B cell (primary cell): ENCODE data around the gene BAIAP2L1. TPM values are rescaled to one million over a fixed set of nuclear protein-coding genes. Genes with fewer than 3 reads are reported as not detected.

Experiments
- ATAC-seq: fragments of 200-7000 bp; cut with Tn5 transposase; one replicate; pipeline ENCODE4 v1.10.0; 2021; ENCODE audit warnings: low read depth, mild to moderate bottlenecking, moderate number of reproducible peaks, moderate library complexity
- CTCF ChIA-PET: fragments of 350-600 bp; sonication (Branson Sonifier 250); formaldehyde crosslinking; loops from one replicate; lab custom pipeline; 2021; ENCODE audit warnings: antibody characterized with exemption, inconsistent platforms; lab: Charles Lee
- POLR2A ChIA-PET: fragments of 350-600 bp; sonication (Branson Sonifier 250); formaldehyde crosslinking; loops from one replicate; lab custom pipeline; 2021; ENCODE audit warnings: antibody characterized with exemption; lab: Charles Lee
- DNase-seq: peaks from one replicate; pipeline ENCODE4 v3.0.0; 2013
- H2AFZ ChIP-seq: 2 replicates; pipeline ENCODE4 v1.6.1; 2012; ENCODE audit warnings: mild to moderate bottlenecking, low read depth, low read length; ENCODE audit not compliant: insufficient read depth, poor library complexity, severe bottlenecking
- H3K27ac ChIP-seq, 2 donors: 1 replicate in 1 of 2; 2 replicates in 1 of 2; pipeline ENCODE4 v1.5.1; 2012 to 2013; ENCODE audit warnings: low read length in 2 of 2, mild to moderate bottlenecking in 2 of 2, moderate library complexity in 1 of 2
- H3K27me3 ChIP-seq, 4 experiments: fragments of 200-600 bp in 1 of 4; sonication (generic) in 1 of 4; replicated peaks in 1 of 4; 1 replicate in 2 of 4; 2 replicates in 2 of 4; pipeline versions ENCODE4 v1.6.1 to v1.7.0; 2013 to 2016; ENCODE audit warnings: low read length in 3 of 4, mild to moderate bottlenecking in 2 of 4, mixed read lengths in 1 of 4, moderate library complexity in 1 of 4; ENCODE audit not compliant: insufficient read depth in 4 of 4, control insufficient read depth in 3 of 4; ENCODE audit errors: control extremely low read depth in 1 of 4
- H3K36me3 ChIP-seq, 2 experiments: replicated peaks in 1 of 2; 1 replicate in 1 of 2; 2 replicates in 1 of 2; pipeline versions ENCODE4 v1.6.1 to v1.7.1; 2013; ENCODE audit warnings: low read length in 1 of 2; ENCODE audit not compliant: insufficient read depth in 2 of 2, control insufficient read depth in 1 of 2; ENCODE audit errors: control extremely low read depth in 1 of 2, extremely low read depth in 1 of 2
- H3K4me1 ChIP-seq, 2 donors: fragments of 200-600 bp in 1 of 2; sonication (generic) in 1 of 2; 1 replicate in 1 of 2; 2 replicates in 1 of 2; pipeline versions ENCODE4 v1.5.1 to v1.6.1; 2013 to 2017; ENCODE audit warnings: low read length in 2 of 2; ENCODE audit not compliant: control insufficient read depth in 2 of 2, insufficient read depth in 2 of 2
- H3K4me2 ChIP-seq: replicated peaks from 2 replicates; pipeline ENCODE3; 2012; ENCODE audit warnings: mild to moderate bottlenecking, low read depth, low read length; ENCODE audit not compliant: poor library complexity, severe bottlenecking
- H3K4me3 ChIP-seq, 5 experiments: fragments of 200-600 bp in 1 of 5; sonication (generic) in 1 of 5; 1 replicate in 3 of 5; 2 replicates in 2 of 5; pipeline versions ENCODE4 v1.5.1 to v1.7.0; 2011 to 2016; ENCODE audit warnings: low read length in 4 of 5, mild to moderate bottlenecking in 4 of 5, low read depth in 2 of 5, control low read depth in 1 of 5, moderate library complexity in 1 of 5; ENCODE audit not compliant: insufficient read depth in 1 of 5; ENCODE audit errors: control extremely low read depth in 1 of 5, extremely low read depth in 1 of 5
- H3K79me2 ChIP-seq: fragments of 200-600 bp; sonication (generic); one replicate; pipeline ENCODE4 v1.6.0; 2016; ENCODE audit warnings: low read length; ENCODE audit not compliant: control insufficient read depth, insufficient read depth
- H3K9ac ChIP-seq: fragments of 200-600 bp; sonication (generic); 2 replicates; pipeline ENCODE4 v1.6.1; 2017; ENCODE audit warnings: mild to moderate bottlenecking, low read length, moderate library complexity
- H3K9me3 ChIP-seq, 3 donors: one replicate each; pipeline versions ENCODE4 v1.6.1 to v1.7.1; 2013; ENCODE audit warnings: low read length in 2 of 3; ENCODE audit not compliant: control insufficient read depth in 2 of 3, insufficient read depth in 1 of 3; ENCODE audit errors: control extremely low read depth in 1 of 3
- H4K20me1 ChIP-seq: 2 replicates; pipeline ENCODE4 v1.6.0; 2012; ENCODE audit warnings: mild to moderate bottlenecking, low read length; ENCODE audit not compliant: insufficient read depth, control insufficient read depth, poor library complexity, severe bottlenecking
- H3K27ac Mint-ChIP-seq: one replicate; pipeline ENCODE4 v1.8.0; 2021; ENCODE audit warnings: mixed read lengths
- H3K27me3 Mint-ChIP-seq: one replicate; pipeline ENCODE4 v1.8.0; 2021; ENCODE audit warnings: mixed read lengths
- H3K4me1 Mint-ChIP-seq: one replicate; pipeline ENCODE4 v1.8.0; 2021; ENCODE audit warnings: mixed read lengths
- H3K4me3 Mint-ChIP-seq: one replicate; pipeline ENCODE4 v1.8.0; 2021; ENCODE audit warnings: mixed read lengths
- H3K9me3 Mint-ChIP-seq: one replicate; pipeline ENCODE4 v1.8.0; 2022; ENCODE audit warnings: mixed read lengths; ENCODE audit not compliant: insufficient read depth
- CTCF ChIP-seq: fragments of 200-600 bp; IDR thresholded peaks from one replicate; pipeline ENCODE4 v1.8.0; 2022; ENCODE audit warnings: antibody characterized with exemption, mild to moderate bottlenecking
- EZH2 ChIP-seq: IDR thresholded peaks from 2 replicates; pipeline ENCODE4 v1.6.1; 2012; ENCODE audit warnings: borderline replicate concordance, low read depth, mild to moderate bottlenecking, moderate library complexity, low read length; ENCODE audit not compliant: insufficient read depth, poor library complexity, severe bottlenecking
- WGBS: methylation state at CpG from one replicate; pipeline ENCODE4 v1.1.5; 2013; ENCODE audit warnings: missing lambda C conversion rate; ENCODE audit not compliant: insufficient coverage; 5-methylcytosine and 5-hydroxymethylcytosine counted together
- intact Hi-C: fragments of 100-400 bp; cut with micrococcal nuclease; formaldehyde crosslinking; loops from one replicate; pipeline ENCODE4 v1.10.0; 2022
- polyA minus RNA-seq: library from RNA; depleted of rRNA, polyadenylated mRNA; stranded (reverse); fragments of >200 nt; gene quantifications from 2 replicates; pipeline ENCODE4 v1.2.3, GENCODE V29; 2012
- polyA plus RNA-seq: library from polyadenylated mRNA; depleted of rRNA; stranded (reverse); fragments of >200 nt; gene quantifications from 2 replicates; pipeline ENCODE4 v1.2.3, GENCODE V29; 2012
- total RNA-seq, 2 donors: library from RNA; stranded (reverse); fragments of 120-200 nt in 1 of 2; gene quantifications; 1 replicate in 1 of 2; 2 replicates in 1 of 2; pipeline versions ENCODE4 v1.2.3 to v1.2.4, GENCODE V29; 2013 to 2022

Gene BAIAP2L1, protein sequence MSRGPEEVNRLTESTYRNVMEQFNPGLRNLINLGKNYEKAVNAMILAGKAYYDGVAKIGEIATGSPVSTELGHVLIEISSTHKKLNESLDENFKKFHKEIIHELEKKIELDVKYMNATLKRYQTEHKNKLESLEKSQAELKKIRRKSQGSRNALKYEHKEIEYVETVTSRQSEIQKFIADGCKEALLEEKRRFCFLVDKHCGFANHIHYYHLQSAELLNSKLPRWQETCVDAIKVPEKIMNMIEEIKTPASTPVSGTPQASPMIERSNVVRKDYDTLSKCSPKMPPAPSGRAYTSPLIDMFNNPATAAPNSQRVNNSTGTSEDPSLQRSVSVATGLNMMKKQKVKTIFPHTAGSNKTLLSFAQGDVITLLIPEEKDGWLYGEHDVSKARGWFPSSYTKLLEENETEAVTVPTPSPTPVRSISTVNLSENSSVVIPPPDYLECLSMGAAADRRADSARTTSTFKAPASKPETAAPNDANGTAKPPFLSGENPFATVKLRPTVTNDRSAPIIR
- total RNA-seq (2.7 and 3.7 TPM in 2 replicates), polyA plus RNA-seq (0.39 and 1.5 TPM in 2 replicates), polyA minus RNA-seq (0.29 and 1.2 TPM in 2 replicates)
- 0.49 TPM for total RNA-seq (2013)

DNA sequence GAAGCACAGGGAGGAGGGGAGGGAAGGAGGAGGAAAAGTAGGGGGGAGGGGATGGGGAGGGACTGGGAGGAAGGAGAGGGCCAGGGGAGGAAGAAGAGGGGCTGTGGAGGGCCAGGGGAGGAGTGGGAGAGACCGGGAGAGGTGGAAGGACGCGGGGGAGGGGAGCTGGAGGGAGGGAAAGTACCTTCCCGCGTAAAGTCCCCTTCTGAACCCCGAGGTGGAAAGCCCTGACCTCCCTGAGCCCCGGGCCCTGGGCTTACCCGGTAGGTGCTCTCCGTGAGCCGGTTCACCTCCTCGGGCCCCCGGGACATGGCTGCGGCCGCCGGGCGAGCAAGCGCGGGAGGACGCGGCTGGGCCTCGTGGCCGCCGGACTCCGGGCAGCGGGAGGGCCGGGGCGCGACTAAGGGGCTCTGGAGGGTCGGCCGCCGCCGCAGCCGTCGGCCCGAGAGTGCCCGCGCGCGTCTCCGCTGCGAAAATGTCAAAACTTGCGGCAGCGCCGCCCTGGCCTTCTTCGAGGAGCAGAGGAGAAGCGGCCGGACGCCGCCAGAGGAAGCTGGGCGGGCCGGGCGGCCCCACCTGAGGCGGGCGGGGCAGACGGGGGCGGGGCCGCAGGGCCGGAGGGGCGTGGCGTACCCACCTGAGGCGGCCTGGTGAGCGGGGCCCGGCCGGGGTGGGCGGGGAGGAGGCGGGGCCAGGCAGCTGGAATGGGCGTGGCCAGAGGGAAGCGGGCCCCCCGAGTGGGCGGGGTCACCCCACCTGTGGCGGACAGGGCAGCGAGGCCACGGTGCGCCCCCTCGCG is at the start of gene BAIAP2L1:
BAIAP2L1 (minus strand) TSS at position 549 of the 799 bp plus-strand sequence; CDS start at position 311, 238 bp downstream.
- Histone ChIP-seq H3K4me3 (peak within 1 kb of the TSS in 3 of 5 experiments; percentile 42 to 53 (median 53)), H3K9me3 (peaks cover 0 to 13% (median 0%) of the 10 kb centered on the region in 3 donors), H3K4me1 (peaks cover 7 to 14% of the 10 kb centered on the region in 2 donors), H2AFZ (peak within 1 kb of the TSS; percentile 72), H3K79me2 (no peaks in the 10 kb centered on the region), H3K9ac (peak within 1 kb of the TSS; percentile 59), H4K20me1 (no peaks in the 10 kb centered on the region), H3K4me2 (peak within 1 kb of the TSS; percentile 96), H3K36me3 (no peaks in the 10 kb centered on the region), H3K27me3 (peaks cover 0 to 23% (median 12%) of the 10 kb centered on the region in 4 experiments), H3K27ac (no peak within 1 kb of the TSS)
- no peak for TF ChIP-seq CTCF
- TF ChIP-seq EZH2: no peak
- peak; percentile 95 for ATAC-seq
- intact Hi-C loops: loop anchor here (1.0 to 5.0 kb wide), 4 partner anchors 83 to 294 kb away; partner anchors contain the start of genes BRI3, LMTK2 and TECPR1
- H3K27me3 Mint-ChIP-seq: peaks cover 32% of the 10 kb centered on the region
- ChIA-PET POLR2A (interaction anchor here (1.6 kb wide), 1 partner anchor 86 kb away, joined by 9 read pairs; no protein-coding TSS in a partner anchor), CTCF (interaction anchor here (0.9 to 3.0 kb wide), 12 partner anchors 9 to 233 kb away, joined by 3 to 23 read pairs (median 6); no protein-coding TSS in a partner anchor)
- peak within 1 kb of the TSS; percentile 73 for H3K4me3 Mint-ChIP-seq
- peak within 1 kb of the TSS; percentile 15 for H3K27ac Mint-ChIP-seq
- peaks cover 20% of the 10 kb centered on the region for H3K4me1 Mint-ChIP-seq
- under 1% methylated on average over 75 of the region's 76 CpGs for WGBS
- H3K9me3 Mint-ChIP-seq: no peaks in the 10 kb centered on the region
- peak; percentile 87 for DNase-seq
